Glomerular endothelial cell (primary cell): ENCODE measurements around the gene RAB3IP. TPM values are rescaled to one million over a fixed set of nuclear protein-coding genes. Genes with fewer than 3 reads are reported as not detected.
"Not testable (repeated sequence)": the region's sequence is repeated elsewhere in the genome, so short reads cannot be mapped to it uniquely, and the experiment has no call there.

Experiments used
- DNase-seq: peaks from one replicate; pipeline ENCODE4 v3.0.0-alpha.2; 2011; ENCODE audit warnings: low read depth, low spot score; ENCODE audit errors: extremely low read depth
- total RNA-seq: library from RNA; depleted of rRNA; stranded (reverse); fragments of >200 nt; gene quantifications from 2 replicates; pipeline ENCODE4 v1.2.3, GENCODE V29; 2015

Gene RAB3IP
- total RNA-seq, 1 donor from 2014 or later = 8.9 TPM

- DNase-seq = no peak
Observed at GRCh38 chr12:69755302-69755701, 16.6 kb downstream of the RAB3IP start.

- no peak for DNase-seq
Observed at GRCh38 chr12:69756088-69756755, 17.6 kb downstream of the RAB3IP start.

- no peak for DNase-seq
Observed at GRCh38 chr12:69758105-69758504, 19.4 kb downstream of the RAB3IP start.

GRCh38 chr12:69759581-69759980 is 20.9 kb downstream of the RAB3IP start:
- DNase-seq = not testable (repeated sequence)

- no peak for DNase-seq
Observed at GRCh38 chr12:69765515-69765914, 26.9 kb downstream of the RAB3IP start.

- no peak for DNase-seq
Observed at GRCh38 chr12:69766260-69766659, 27.6 kb downstream of the RAB3IP start.

GRCh38 chr12:69779928-69780327 is 41.3 kb downstream of the RAB3IP start:
- DNase-seq = peak; percentile 10

- no peak for DNase-seq
Observed at GRCh38 chr12:69783365-69783764, 44.7 kb downstream of the RAB3IP start.

GRCh38 chr12:69789351-69789750 is 50.7 kb downstream of the RAB3IP start:
- DNase-seq = no peak

- no peak for DNase-seq
Observed at GRCh38 chr12:69792533-69792932, 53.9 kb downstream of the RAB3IP start.

GRCh38 chr12:69807101-69807897 is 68.6 kb downstream of the RAB3IP start:
- not testable (repeated sequence) for DNase-seq

GRCh38 chr12:69810870-69811498 is 72.3 kb downstream of the RAB3IP start:
- no peak for DNase-seq

GRCh38 chr12:69816082-69816481 is 77.4 kb downstream of the RAB3IP start:
- no peak for DNase-seq

GRCh38 chr12:69821032-69821455 is 82.4 kb downstream of the RAB3IP start:
- DNase-seq = no peak

GRCh38 chr12:69821456-69822159 is 82.9 kb downstream of the RAB3IP start:
- DNase-seq = peak; percentile 50

GRCh38 chr12:69822201-69822860 is 83.7 kb downstream of the RAB3IP start:
- no peak for DNase-seq

GRCh38 chr12:69824028-69824427 is 85.4 kb downstream of the RAB3IP start:
- DNase-seq = no peak

GRCh38 chr12:69824966-69825560 is 86.4 kb downstream of the RAB3IP start, which contains the start of gene MYRFL:
Gene MYRFL, plus strand, starts transcription at chr12:69825227. Its CDS starts 291 bp downstream, at chr12:69825518.
- no peak for DNase-seq

GRCh38 chr12:69828897-69829296 is 90.2 kb downstream of the RAB3IP start:
- DNase-seq = no peak

- DNase-seq = no peak
Observed at GRCh38 chr12:69833696-69834095, 95.0 kb downstream of the RAB3IP start.
